ENCODE results near the gene BPIFB6.

- TF ChIP-seq CTCF (conservative IDR thresholded peaks at IDR 0.05) = no peak
- TF ChIP-seq EZH2 (IDR thresholded peaks at IDR 0.05; ENCODE audit: low read depth) = no peak
Observed at GRCh38 chr20:33084722-33085121, 53.3 kb downstream of the BPIFB6 start.
